CD14-positive monocyte (primary cell): ENCODE results near the gene NRG4. TPM values are rescaled to one million over a fixed set of nuclear protein-coding genes. Genes with fewer than 3 reads are reported as not detected.
A peak's percentile ranks its signal among the peaks of the same experiment; 100 is the strongest.

Experiments
- DNase-seq, 3 donors: peaks; one replicate each; pipeline ENCODE4 v3.0.0-alpha.2; 2011 to 2022
- H2AFZ ChIP-seq: 2 replicates; pipeline ENCODE4 v1.6.0; 2012; ENCODE audit warnings: mild to moderate bottlenecking, low read depth, low read length, inconsistent platforms; ENCODE audit not compliant: insufficient read depth, poor library complexity, severe bottlenecking
- H3K27ac ChIP-seq, 2 donors: 1 replicate in 1 of 2; 2 replicates in 1 of 2; pipeline ENCODE4 v1.5.1; 2012 to 2013; ENCODE audit warnings: low read length in 2 of 2, control low read depth in 1 of 2, inconsistent platforms in 1 of 2, low read depth in 1 of 2, mild to moderate bottlenecking in 1 of 2
- H3K27me3 ChIP-seq, 2 donors: one replicate each; pipeline versions ENCODE4 v1.6.0 to v1.6.1; 2011 to 2013; ENCODE audit warnings: low read length in 2 of 2; ENCODE audit not compliant: control insufficient read depth in 2 of 2, insufficient read depth in 2 of 2
- H3K36me3 ChIP-seq, 2 donors: replicated peaks in 1 of 2; 1 replicate in 1 of 2; 2 replicates in 1 of 2; pipeline versions ENCODE4 v1.5.1 to v1.6.1; 2012 to 2013; ENCODE audit warnings: low read length in 2 of 2, control low read depth in 1 of 2, inconsistent platforms in 1 of 2, mild to moderate bottlenecking in 1 of 2; ENCODE audit not compliant: insufficient read depth in 2 of 2, control insufficient read depth in 1 of 2
- H3K4me1 ChIP-seq, 2 donors: 1 replicate in 1 of 2; 2 replicates in 1 of 2; pipeline versions ENCODE4 v1.5.1 to v1.6.1; 2012 to 2013; ENCODE audit warnings: low read length in 2 of 2, control low read depth in 1 of 2, inconsistent platforms in 1 of 2, mild to moderate bottlenecking in 1 of 2, moderate library complexity in 1 of 2; ENCODE audit not compliant: insufficient read depth in 2 of 2, control insufficient read depth in 1 of 2
- H3K4me2 ChIP-seq: replicated peaks from 2 replicates; pipeline ENCODE3; 2012; ENCODE audit warnings: low read length, moderate library complexity, mild to moderate bottlenecking; ENCODE audit not compliant: poor library complexity, severe bottlenecking; ENCODE audit errors: extremely low read depth
- H3K4me3 ChIP-seq, 3 experiments: fragments of 200-600 bp in 1 of 3; sonication (generic) in 1 of 3; replicated peaks in 1 of 3; 1 replicate in 2 of 3; 2 replicates in 1 of 3; pipeline ENCODE4 v1.5.1; 2011 to 2013; ENCODE audit warnings: low read length in 3 of 3, mild to moderate bottlenecking in 3 of 3, control low read depth in 2 of 3, low read depth in 2 of 3, inconsistent platforms in 1 of 3, moderate library complexity in 1 of 3
- H3K79me2 ChIP-seq: 2 replicates; pipeline ENCODE4 v1.6.0; 2012; ENCODE audit warnings: mild to moderate bottlenecking, control low read depth, inconsistent platforms, low read length, moderate library complexity; ENCODE audit not compliant: insufficient read depth
- H3K9ac ChIP-seq: 2 replicates; pipeline ENCODE4 v1.6.0; 2017; ENCODE audit warnings: low read length, mild to moderate bottlenecking; ENCODE audit not compliant: insufficient read depth, poor library complexity, severe bottlenecking
- H3K9me3 ChIP-seq, 2 donors: replicated peaks in 1 of 2; 1 replicate in 1 of 2; 2 replicates in 1 of 2; pipeline versions ENCODE4 v1.5.1 to v1.6.1; 2012 to 2013; ENCODE audit warnings: low read length in 2 of 2, control low read depth in 1 of 2; ENCODE audit not compliant: control insufficient read depth in 1 of 2, insufficient read depth in 1 of 2
- H4K20me1 ChIP-seq: 2 replicates; pipeline ENCODE4 v1.6.0; 2012; ENCODE audit warnings: mild to moderate bottlenecking, low read length, control low read depth, moderate library complexity; ENCODE audit not compliant: insufficient read depth
- H3K27ac Mint-ChIP-seq, 7 donors: one replicate each; pipeline ENCODE4 v1.8.0; 2020; ENCODE audit warnings: mild to moderate bottlenecking in 7 of 7, mixed read lengths in 7 of 7, moderate library complexity in 6 of 7, inconsistent platforms in 2 of 7
- H3K27me3 Mint-ChIP-seq, 3 donors: one replicate each; pipeline ENCODE4 v1.8.0; 2021 to 2022; ENCODE audit warnings: low read depth in 3 of 3, mild to moderate bottlenecking in 3 of 3, mixed read lengths in 3 of 3, moderate library complexity in 3 of 3, inconsistent platforms in 1 of 3
- H3K36me3 Mint-ChIP-seq, 2 donors: one replicate each; pipeline ENCODE4 v1.8.0; 2020; ENCODE audit warnings: mixed read lengths in 2 of 2, inconsistent platforms in 1 of 2, mild to moderate bottlenecking in 1 of 2
- H3K4me1 Mint-ChIP-seq: one replicate; pipeline ENCODE4 v1.8.0; 2020; ENCODE audit warnings: mild to moderate bottlenecking, mixed read lengths
- H3K4me3 Mint-ChIP-seq, 2 donors: one replicate each; pipeline ENCODE4 v1.8.0; 2020; ENCODE audit warnings: mild to moderate bottlenecking in 2 of 2, mixed read lengths in 2 of 2, moderate library complexity in 1 of 2
- H3K9me3 Mint-ChIP-seq, 7 donors: one replicate each; pipeline ENCODE4 v1.8.0; 2020 to 2022; ENCODE audit warnings: mixed read lengths in 7 of 7, mild to moderate bottlenecking in 6 of 7, moderate library complexity in 6 of 7, inconsistent platforms in 2 of 7
- WGBS: methylation state at CpG from one replicate; pipeline ENCODE4 v1.1.5; 2013; ENCODE audit warnings: missing lambda C conversion rate; ENCODE audit not compliant: insufficient coverage; 5-methylcytosine and 5-hydroxymethylcytosine counted together
- intact Hi-C, 2 donors: fragments of 100-400 bp; cut with micrococcal nuclease; formaldehyde crosslinking; loops; one replicate each; pipeline versions ENCODE4 v1.15.0 to v1.15.1; 2023
- polyA plus RNA-seq, 3 donors: library from polyadenylated mRNA; depleted of rRNA in 1 of 3; unstranded in 2 of 3; stranded (reverse) in 1 of 3; fragments of 300-500 nt in 2 of 3; fragments of >200 nt in 1 of 3; fragmentation: Illumina TruSeq in 2 of 3; gene quantifications; 1 replicate in 2 of 3; 2 replicates in 1 of 3; pipeline ENCODE4 v1.2.3, GENCODE V29; 2012 to 2021
- TF ChIP-seq, protein P1 (sequence below): fragments of 200-600 bp; IDR thresholded peaks from one replicate; pipeline ENCODE4 v1.8.0; 2022; ENCODE audit warnings: antibody characterized with exemption, mild to moderate bottlenecking

The NRG4 gene
- polyA plus RNA-seq, 3 donors = 0.13 to 0.44 (median 0.20) TPM

DNA sequence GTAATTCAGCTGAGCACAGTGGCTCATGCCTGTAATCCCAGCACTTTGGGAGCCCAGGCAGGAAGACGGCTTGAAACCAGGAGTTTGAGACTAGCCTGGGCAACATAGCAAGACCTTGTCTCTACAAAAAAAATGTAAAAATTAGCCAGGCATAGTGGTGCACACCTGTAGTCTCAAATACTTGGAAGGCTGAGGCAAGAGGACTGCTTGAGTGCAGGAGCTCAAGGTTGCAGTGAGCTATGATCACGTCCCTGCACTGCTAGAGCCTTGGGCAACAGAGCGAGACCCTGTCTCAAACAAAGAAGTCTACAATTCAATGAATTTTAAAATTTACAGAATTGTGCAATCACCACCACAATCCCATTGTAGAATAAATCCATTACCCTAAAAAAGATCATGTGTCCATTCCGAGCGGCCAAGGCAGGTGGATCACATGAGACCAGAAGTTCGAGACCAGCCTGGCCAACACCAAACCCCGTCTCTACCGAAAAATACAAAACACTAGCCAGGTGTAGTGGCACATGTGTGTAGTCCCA lies 63.4 kb downstream of the NRG4 start:
- TF ChIP-seq, protein P1, sequence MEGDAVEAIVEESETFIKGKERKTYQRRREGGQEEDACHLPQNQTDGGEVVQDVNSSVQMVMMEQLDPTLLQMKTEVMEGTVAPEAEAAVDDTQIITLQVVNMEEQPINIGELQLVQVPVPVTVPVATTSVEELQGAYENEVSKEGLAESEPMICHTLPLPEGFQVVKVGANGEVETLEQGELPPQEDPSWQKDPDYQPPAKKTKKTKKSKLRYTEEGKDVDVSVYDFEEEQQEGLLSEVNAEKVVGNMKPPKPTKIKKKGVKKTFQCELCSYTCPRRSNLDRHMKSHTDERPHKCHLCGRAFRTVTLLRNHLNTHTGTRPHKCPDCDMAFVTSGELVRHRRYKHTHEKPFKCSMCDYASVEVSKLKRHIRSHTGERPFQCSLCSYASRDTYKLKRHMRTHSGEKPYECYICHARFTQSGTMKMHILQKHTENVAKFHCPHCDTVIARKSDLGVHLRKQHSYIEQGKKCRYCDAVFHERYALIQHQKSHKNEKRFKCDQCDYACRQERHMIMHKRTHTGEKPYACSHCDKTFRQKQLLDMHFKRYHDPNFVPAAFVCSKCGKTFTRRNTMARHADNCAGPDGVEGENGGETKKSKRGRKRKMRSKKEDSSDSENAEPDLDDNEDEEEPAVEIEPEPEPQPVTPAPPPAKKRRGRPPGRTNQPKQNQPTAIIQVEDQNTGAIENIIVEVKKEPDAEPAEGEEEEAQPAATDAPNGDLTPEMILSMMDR = no peak
- H3K9me3 Mint-ChIP-seq = peaks cover 0 to 5% (median 2%) of the 10 kb centered on the region in 7 donors
- no peaks in the 10 kb centered on the region for H4K20me1 ChIP-seq
- H3K36me3 ChIP-seq = no peaks in the 10 kb centered on the region
- H3K4me2 ChIP-seq = no peak overlapping the region
- peaks cover 40% of the 10 kb centered on the region for H3K4me1 Mint-ChIP-seq
- H3K36me3 Mint-ChIP-seq = no peaks in the 10 kb centered on the region
- H3K4me1 ChIP-seq = peaks cover 6 to 24% of the 10 kb centered on the region in 2 donors
- no peaks in the 10 kb centered on the region for H3K79me2 ChIP-seq
- H3K4me3 Mint-ChIP-seq = no peak overlapping the region
- no peak overlapping the region for H3K27ac ChIP-seq
- no peaks in the 10 kb centered on the region for H3K27me3 ChIP-seq
- no peaks in the 10 kb centered on the region for H3K27me3 Mint-ChIP-seq
- H3K4me3 ChIP-seq = no peak overlapping the region
- no peak overlapping the region for H3K9ac ChIP-seq
- H3K27ac Mint-ChIP-seq = no peak overlapping the region
- H3K9me3 ChIP-seq = no peaks in the 10 kb centered on the region
- DNase-seq = no peak
- WGBS = 100% methylated on average over 2 of the region's 8 CpGs
- intact Hi-C loops = no loop called here
- H2AFZ ChIP-seq = no peak overlapping the region

DNA sequence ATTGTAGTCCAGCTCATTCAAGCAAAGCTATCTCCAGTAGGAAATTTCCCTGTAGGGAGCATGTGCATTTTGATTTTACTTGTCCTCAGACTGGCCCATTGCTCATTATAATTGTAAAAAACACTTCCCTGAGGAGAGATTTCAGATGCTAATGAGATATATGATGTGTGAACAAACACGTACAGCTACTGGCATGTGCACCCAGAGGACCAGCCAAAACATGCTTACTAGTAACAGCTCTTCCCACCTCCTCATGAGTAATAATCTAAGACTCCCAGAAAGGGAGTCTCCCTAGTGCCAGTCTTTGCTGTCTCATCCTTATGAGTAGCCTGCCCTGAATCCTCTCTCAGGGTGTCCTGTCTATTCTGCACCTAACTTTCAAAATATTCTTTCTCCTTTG lies 65.1 kb downstream of the NRG4 start:
- H3K4me3 Mint-ChIP-seq = no peak overlapping the region
- no peak overlapping the region for H3K27ac Mint-ChIP-seq
- Histone ChIP-seq H3K27ac (no peak overlapping the region), H3K9ac (no peak overlapping the region), H4K20me1 (no peaks in the 10 kb centered on the region), H3K36me3 (no peaks in the 10 kb centered on the region), H3K27me3 (no peaks in the 10 kb centered on the region), H3K79me2 (no peaks in the 10 kb centered on the region), H2AFZ (no peak overlapping the region), H3K4me3 (no peak overlapping the region), H3K4me1 (peaks cover 6 to 14% of the 10 kb centered on the region in 2 donors), H3K9me3 (no peaks in the 10 kb centered on the region), H3K4me2 (no peak overlapping the region)
- H3K27me3 Mint-ChIP-seq = no peaks in the 10 kb centered on the region
- no peaks in the 10 kb centered on the region for H3K36me3 Mint-ChIP-seq
- 40% methylated on average over 1 of the region's 1 CpG for WGBS
- peak in 1 of 3 donors; percentile 27 for DNase-seq
- TF ChIP-seq, protein P1 = no peak
- intact Hi-C loops = no loop called here
- peaks cover 31% of the 10 kb centered on the region for H3K4me1 Mint-ChIP-seq
- peaks cover 0 to 5% (median 2%) of the 10 kb centered on the region in 7 donors for H3K9me3 Mint-ChIP-seq
